ENCODE measurements around the gene PSMC3IP.

Gene PSMC3IP

GRCh38 chr17:42527932-42528331, 49.6 kb downstream of the PSMC3IP start:
- no peak for DNase-seq (ENCODE audit: low read depth)
- no peak for TF ChIP-seq CTCF (conservative IDR thresholded peaks at IDR 0.05; ENCODE audit: low read length)
- H3K4me3 ChIP-seq (ENCODE audit: low read length): no peak overlapping the region

GRCh38 chr17:42526031-42526444, 51.5 kb downstream of the PSMC3IP start:
- no peak overlapping the region for H3K4me3 ChIP-seq (ENCODE audit: low read length)
- DNase-seq (ENCODE audit: low read depth): peak; percentile 79
- no peak for TF ChIP-seq CTCF (conservative IDR thresholded peaks at IDR 0.05; ENCODE audit: low read length)

DNA sequence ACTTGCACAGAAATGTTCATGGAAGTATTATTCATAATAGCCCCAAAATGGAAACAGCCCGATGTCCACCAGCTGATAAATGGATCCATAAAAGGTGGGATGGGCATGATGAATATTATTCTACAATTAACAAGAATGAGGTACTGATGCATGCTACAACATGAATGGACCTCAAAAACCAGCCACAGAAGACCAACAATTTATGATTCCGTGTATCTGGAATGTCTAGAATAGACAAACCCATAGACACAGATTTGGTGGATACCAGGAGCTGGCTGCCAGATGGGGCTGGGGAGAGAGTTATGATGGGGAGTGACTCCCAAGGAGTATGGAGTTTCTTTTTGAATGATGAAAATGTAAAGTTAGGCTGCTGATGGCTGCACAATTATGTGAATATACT, 52.3 kb downstream of the PSMC3IP start:
- no peak for TF ChIP-seq CTCF (conservative IDR thresholded peaks at IDR 0.05; ENCODE audit: low read length)
- peak; percentile 94 for DNase-seq (ENCODE audit: low read depth)
- H3K4me3 ChIP-seq (ENCODE audit: low read length): no peak overlapping the region

DNA sequence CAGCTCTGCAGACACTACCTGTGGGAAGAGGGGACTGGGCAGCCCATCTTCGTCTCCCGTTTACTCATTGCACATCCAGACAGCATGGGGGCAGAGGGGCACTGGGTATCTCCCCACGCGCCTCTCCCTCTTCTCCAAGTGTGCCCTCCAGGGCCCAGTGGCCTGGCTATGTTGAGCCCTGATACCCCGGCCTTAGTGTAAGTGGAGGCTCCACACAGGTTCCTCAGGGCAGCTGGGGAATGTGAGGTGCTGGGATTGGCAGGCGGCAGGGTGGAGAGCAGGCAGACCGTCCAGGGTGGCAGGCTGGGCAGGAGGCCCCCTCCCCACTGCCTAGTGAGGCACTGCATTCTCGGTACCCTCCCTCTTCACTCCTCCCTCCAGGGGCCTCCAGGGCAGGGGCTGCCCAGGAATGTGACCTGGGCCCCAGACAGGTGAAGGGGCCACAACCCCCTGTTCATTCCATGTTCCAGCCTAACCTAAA, 54.7 kb downstream of the PSMC3IP start:
- no peak for TF ChIP-seq CTCF (conservative IDR thresholded peaks at IDR 0.05; ENCODE audit: low read length)
- H3K4me3 ChIP-seq (ENCODE audit: low read length): no peak overlapping the region

More for the DNA sequence above, 54.7 kb downstream of the PSMC3IP start:
- no peak for DNase-seq (ENCODE audit: low read depth)

All from AG10803 (cell line).